Activated T-cell treated with anti-CD3 and anti-CD28 coated beads, Interleukin-2, amount 50 U/mL, for 72 hours (primary cell): Measurements from ENCODE around the gene ZSCAN30. TPM values are rescaled to one million over a fixed set of nuclear protein-coding genes. Genes with fewer than 3 reads are reported as not detected.

Experiments
- ATAC-seq, 2 donors: fragments of 150-1000 bp; cut with Tn5 transposase; replicated peaks in 1 of 2; 2 replicates each; pipeline ENCODE4 v1.10.0; 2021; ENCODE audit warnings: moderate library complexity in 2 of 2, mild to moderate bottlenecking in 1 of 2
- DNase-seq, 2 donors: peaks; one replicate each; pipeline ENCODE4 v3.0.0; 2021 to 2022; ENCODE audit warnings: mixed read lengths in 1 of 2
- H3K27ac Mint-ChIP-seq: one replicate; pipeline ENCODE4 v1.8.0; 2022; ENCODE audit warnings: mild to moderate bottlenecking, moderate library complexity, mixed read lengths
- H3K27me3 Mint-ChIP-seq: one replicate; pipeline ENCODE4 v1.8.0; 2022; ENCODE audit warnings: low read depth, mixed read lengths
- H3K36me3 Mint-ChIP-seq, 2 donors: one replicate each; pipeline ENCODE4 v1.8.0; 2022; ENCODE audit warnings: mixed read lengths in 2 of 2, mild to moderate bottlenecking in 1 of 2; ENCODE audit not compliant: insufficient read depth in 2 of 2
- H3K4me1 Mint-ChIP-seq: one replicate; pipeline ENCODE4 v1.8.0; 2022; ENCODE audit warnings: low read depth, mixed read lengths
- H3K4me3 Mint-ChIP-seq, 2 donors: one replicate each; pipeline ENCODE4 v1.8.0; 2022; ENCODE audit warnings: mild to moderate bottlenecking in 2 of 2, mixed read lengths in 2 of 2, moderate library complexity in 2 of 2
- H3K9me3 Mint-ChIP-seq, 2 donors: one replicate each; pipeline ENCODE4 v1.8.0; 2022; ENCODE audit warnings: mixed read lengths in 2 of 2
- total RNA-seq, 2 donors: library from RNA; stranded (reverse); gene quantifications; one replicate each; pipeline ENCODE4 v1.2.3, GENCODE V29; 2022

The ZSCAN30 gene
- total RNA-seq, 2 donors from 2014 or later = 47.2 to 49.6 TPM

- ATAC-seq = no peak
- H3K27me3 Mint-ChIP-seq = no peaks in the 10 kb centered on the region
- no peak for DNase-seq
- H3K4me1 Mint-ChIP-seq = no peaks in the 10 kb centered on the region
- no peak overlapping the region for H3K4me3 Mint-ChIP-seq
- peaks cover 23 to 46% of the 10 kb centered on the region in 2 donors for H3K9me3 Mint-ChIP-seq
- no peak overlapping the region for H3K27ac Mint-ChIP-seq
- H3K36me3 Mint-ChIP-seq = peaks cover 48 to 76% of the 10 kb centered on the region in 2 donors
These were observed 16.7 kb upstream of the ZSCAN30 start for GRCh38 chr18:35306588-35307250.

GRCh38 chr18:35303610-35304009 lies 13.6 kb upstream of the ZSCAN30 start:
- Mint-ChIP-seq H3K4me1 (no peaks in the 10 kb centered on the region), H3K27ac (no peak overlapping the region), H3K27me3 (no peaks in the 10 kb centered on the region), H3K36me3 (peaks cover 46 to 85% of the 10 kb centered on the region in 2 donors), H3K9me3 (peaks cover 18 to 43% of the 10 kb centered on the region in 2 donors), H3K4me3 (no peak overlapping the region)
- ATAC-seq (no peak), DNase-seq (no peak)

- H3K4me1 Mint-ChIP-seq = peaks cover 22% of the 10 kb centered on the region
- no peaks in the 10 kb centered on the region for H3K27me3 Mint-ChIP-seq
- ATAC-seq (no peak), DNase-seq (no peak)
- H3K27ac Mint-ChIP-seq = no peak overlapping the region
- peaks cover 5 to 20% of the 10 kb centered on the region in 2 donors for H3K9me3 Mint-ChIP-seq
- no peak overlapping the region for H3K4me3 Mint-ChIP-seq
- H3K36me3 Mint-ChIP-seq = peaks cover 25 to 55% of the 10 kb centered on the region in 2 donors
These were observed 6.0 kb upstream of the ZSCAN30 start for GRCh38 chr18:35296060-35296459.

GRCh38 chr18:35291166-35291565 lies 1.1 kb upstream of the ZSCAN30 start:
- Mint-ChIP-seq H3K36me3 (peaks cover 26 to 44% of the 10 kb centered on the region in 2 donors), H3K27ac (peak overlapping the region; percentile 99)

GRCh38 chr18:35289727-35290093 lies 319 bp downstream of the ZSCAN30 start:
- Mint-ChIP-seq H3K27me3 (no peaks in the 10 kb centered on the region), H3K4me1 (peaks cover 46% of the 10 kb centered on the region), H3K27ac (peak overlapping the region; percentile 99), H3K4me3 (peak overlapping the region; percentile 88 to 94), H3K36me3 (peaks cover 21 to 45% of the 10 kb centered on the region in 2 donors), H3K9me3 (peaks cover 3 to 8% of the 10 kb centered on the region in 2 donors)
- ATAC-seq (peak; percentile 30 to 31), DNase-seq (peak; percentile 22 to 37)

More at GRCh38 chr18:35291166-35291565, 1.1 kb upstream of the ZSCAN30 start:
- DNase-seq = no peak
- no peak for ATAC-seq
- Mint-ChIP-seq H3K27me3 (no peaks in the 10 kb centered on the region), H3K9me3 (peaks cover 2 to 8% of the 10 kb centered on the region in 2 donors), H3K4me3 (peak overlapping the region; percentile 88 to 94), H3K4me1 (peaks cover 50% of the 10 kb centered on the region)

GRCh38 chr18:35289293-35289692 lies 736 bp downstream of the ZSCAN30 start:
- Mint-ChIP-seq H3K36me3 (peaks cover 20 to 41% of the 10 kb centered on the region in 2 donors), H3K27me3 (no peaks in the 10 kb centered on the region), H3K4me1 (peaks cover 45% of the 10 kb centered on the region), H3K4me3 (peak overlapping the region; percentile 88 to 94), H3K9me3 (peaks cover 3 to 6% of the 10 kb centered on the region in 2 donors), H3K27ac (peak overlapping the region; percentile 99)
- DNase-seq (no peak), ATAC-seq (no peak)

GRCh38 chr18:35284841-35285240 lies 5.2 kb downstream of the ZSCAN30 start:
- no peaks in the 10 kb centered on the region for H3K27me3 Mint-ChIP-seq
- H3K36me3 Mint-ChIP-seq = peaks cover 14 to 42% of the 10 kb centered on the region in 2 donors
- no peak overlapping the region for H3K27ac Mint-ChIP-seq
- no peak for DNase-seq
- peaks cover 3 to 6% of the 10 kb centered on the region in 2 donors for H3K9me3 Mint-ChIP-seq
- ATAC-seq = no peak
- peaks cover 36% of the 10 kb centered on the region for H3K4me1 Mint-ChIP-seq
- H3K4me3 Mint-ChIP-seq = no peak overlapping the region

GRCh38 chr18:35283923-35284794 lies 5.9 kb downstream of the ZSCAN30 start:
- H3K36me3 Mint-ChIP-seq = peaks cover 8 to 41% of the 10 kb centered on the region in 2 donors
- H3K27ac Mint-ChIP-seq = no peak overlapping the region
- H3K4me3 Mint-ChIP-seq = no peak overlapping the region
- H3K27me3 Mint-ChIP-seq = no peaks in the 10 kb centered on the region
- no peak for DNase-seq
- peaks cover 5% of the 10 kb centered on the region in 2 donors for H3K9me3 Mint-ChIP-seq
- ATAC-seq = no peak
- H3K4me1 Mint-ChIP-seq = peaks cover 34% of the 10 kb centered on the region

GRCh38 chr18:35282353-35282752 lies 7.7 kb downstream of the ZSCAN30 start:
- DNase-seq = no peak
- Mint-ChIP-seq H3K27me3 (no peaks in the 10 kb centered on the region), H3K9me3 (peaks cover 6% of the 10 kb centered on the region in 2 donors), H3K36me3 (peaks cover 13 to 44% of the 10 kb centered on the region in 2 donors), H3K4me3 (no peak overlapping the region), H3K27ac (no peak overlapping the region), H3K4me1 (peaks cover 40% of the 10 kb centered on the region)
- peak; percentile 58 to 79 for ATAC-seq

GRCh38 chr18:35278969-35279368 lies 11.1 kb downstream of the ZSCAN30 start:
- Mint-ChIP-seq H3K36me3 (peaks cover 15 to 25% of the 10 kb centered on the region in 2 donors), H3K4me3 (peak overlapping the region in 1 of 2 donors; percentile 59), H3K27me3 (no peaks in the 10 kb centered on the region), H3K9me3 (peaks cover 3 to 5% of the 10 kb centered on the region in 2 donors), H3K4me1 (peaks cover 31% of the 10 kb centered on the region), H3K27ac (no peak overlapping the region)
- DNase-seq = no peak
- ATAC-seq = no peak

- H3K27ac Mint-ChIP-seq = peak overlapping the region; percentile 88
- DNase-seq (no peak), ATAC-seq (peak in 1 of 2 donors; percentile 60)
- peaks cover 15 to 28% of the 10 kb centered on the region in 2 donors for H3K36me3 Mint-ChIP-seq
- peak overlapping the region in 1 of 2 donors; percentile 59 for H3K4me3 Mint-ChIP-seq
- no peaks in the 10 kb centered on the region for H3K27me3 Mint-ChIP-seq
- H3K4me1 Mint-ChIP-seq = peaks cover 31% of the 10 kb centered on the region
- H3K9me3 Mint-ChIP-seq = peaks cover 3 to 5% of the 10 kb centered on the region in 2 donors
These were observed 11.9 kb downstream of the ZSCAN30 start for GRCh38 chr18:35278085-35278484.

- Mint-ChIP-seq H3K27ac (no peak overlapping the region), H3K27me3 (no peaks in the 10 kb centered on the region), H3K4me3 (peak overlapping the region in 1 of 2 donors; percentile 34), H3K36me3 (peaks cover 12 to 25% of the 10 kb centered on the region in 2 donors), H3K9me3 (peaks cover 3 to 8% of the 10 kb centered on the region in 2 donors), H3K4me1 (peaks cover 27% of the 10 kb centered on the region)
- no peak for DNase-seq
- peak; percentile 62 to 90 for ATAC-seq
These were observed 12.4 kb downstream of the ZSCAN30 start for GRCh38 chr18:35277633-35278032.

- H3K36me3 Mint-ChIP-seq = peaks cover 10 to 22% of the 10 kb centered on the region in 2 donors
- H3K27ac Mint-ChIP-seq = no peak overlapping the region
- H3K27me3 Mint-ChIP-seq = no peaks in the 10 kb centered on the region
- peaks cover 20% of the 10 kb centered on the region for H3K4me1 Mint-ChIP-seq
- ATAC-seq (no peak), DNase-seq (no peak)
- no peak overlapping the region for H3K4me3 Mint-ChIP-seq
- peaks cover 3 to 8% of the 10 kb centered on the region in 2 donors for H3K9me3 Mint-ChIP-seq
These were observed 13.8 kb downstream of the ZSCAN30 start for GRCh38 chr18:35276267-35276666.
